ENCODE results near the gene PEMT.

The PEMT gene

GRCh38 chr17:17603895-17604225 lies 12.4 kb upstream of the PEMT start:
- no peak for DNase-seq

- no peak for DNase-seq
Measured at GRCh38 chr17:17603178-17603894, 11.8 kb upstream of the PEMT start.

- no peak for DNase-seq
Measured at GRCh38 chr17:17599965-17600364, 8.5 kb upstream of the PEMT start.

- no peak for DNase-seq
Measured at GRCh38 chr17:17598003-17598402, 6.5 kb upstream of the PEMT start.

- no peak for DNase-seq
Measured at GRCh38 chr17:17595755-17596154, 4.2 kb upstream of the PEMT start.

- no peak for DNase-seq
Measured at GRCh38 chr17:17593222-17593620, 1.7 kb upstream of the PEMT start.

- no peak for DNase-seq
Measured at GRCh38 chr17:17590883-17591354, 589 bp downstream of the PEMT start.

GRCh38 chr17:17590141-17590751 lies 1.3 kb downstream of the PEMT start:
- DNase-seq: no peak

GRCh38 chr17:17587614-17588337 lies 3.7 kb downstream of the PEMT start:
- no peak for DNase-seq

- no peak for DNase-seq
Measured at GRCh38 chr17:17582372-17582771, 9.1 kb downstream of the PEMT start.

- no peak for DNase-seq
Measured at GRCh38 chr17:17581509-17581908, 10.0 kb downstream of the PEMT start.

- no peak for DNase-seq
Measured at GRCh38 chr17:17580662-17581470, 10.6 kb downstream of the PEMT start.

- DNase-seq: no peak
Measured at GRCh38 chr17:17579691-17580090, 11.8 kb downstream of the PEMT start.

- no peak for DNase-seq
Measured at GRCh38 chr17:17577373-17577772, 14.1 kb downstream of the PEMT start.

GRCh38 chr17:17576772-17577234 lies 14.7 kb downstream of the PEMT start:
- DNase-seq: no peak

GRCh38 chr17:17575360-17576251 lies 15.9 kb downstream of the PEMT start:
- no peak for DNase-seq

- DNase-seq: no peak
Measured at GRCh38 chr17:17573912-17574311, 17.6 kb downstream of the PEMT start.

GRCh38 chr17:17572010-17572785 lies 19.3 kb downstream of the PEMT start:
- DNase-seq: no peak

- DNase-seq: no peak
Measured at GRCh38 chr17:17570798-17571716, 20.5 kb downstream of the PEMT start.

- DNase-seq: no peak
Measured at GRCh38 chr17:17570140-17570797, 21.2 kb downstream of the PEMT start.

Data from CD4-positive, alpha-beta T cell treated with Interleukin-12 subunit alpha and Interleukin-12 subunit beta, for 1 hour (primary cell).